Limb (tissue), 2 donors: ENCODE results near the gene EDEM1.
"Not testable (repeated sequence)": the region's sequence is repeated elsewhere in the genome, so short reads cannot be mapped to it uniquely, and the experiment has no call there.

ENCODE experiments used
- DNase-seq, 2 donors: peaks; one replicate each; pipeline ENCODE4 v3.0.0-alpha.2; 2016; ENCODE audit errors: extremely low spot score in 2 of 2

Gene EDEM1

GRCh38 chr3:5187156-5187919 is at the start of gene EDEM1:
TSS of gene EDEM1 (plus strand) at chr3:5187707. CDS start at chr3:5187806, 99 bp downstream.
- DNase-seq = peak; percentile 94 to 97

GRCh38 chr3:5138214-5138981 is 49.1 kb upstream of the EDEM1 start:
- DNase-seq = no peak

- no peak for DNase-seq
Observed at GRCh38 chr3:5140230-5140621, 47.3 kb upstream of the EDEM1 start.

- no peak for DNase-seq
Observed at GRCh38 chr3:5140839-5141238, 46.7 kb upstream of the EDEM1 start.

GRCh38 chr3:5141760-5142159 is 45.7 kb upstream of the EDEM1 start:
- no peak for DNase-seq

GRCh38 chr3:5143464-5143863 is 44.0 kb upstream of the EDEM1 start:
- no peak for DNase-seq

GRCh38 chr3:5144316-5144994 is 43.1 kb upstream of the EDEM1 start:
- DNase-seq = no peak

GRCh38 chr3:5145120-5145519 is 42.4 kb upstream of the EDEM1 start:
- DNase-seq = no peak

- DNase-seq = not testable (repeated sequence)
Observed at GRCh38 chr3:5147152-5147551, 40.4 kb upstream of the EDEM1 start.

- no peak for DNase-seq
Observed at GRCh38 chr3:5149306-5149880, 38.1 kb upstream of the EDEM1 start.

GRCh38 chr3:5151586-5151985 is 35.9 kb upstream of the EDEM1 start:
- no peak for DNase-seq

- no peak for DNase-seq
Observed at GRCh38 chr3:5153074-5153473, 34.4 kb upstream of the EDEM1 start.

GRCh38 chr3:5155241-5155640 is 32.3 kb upstream of the EDEM1 start:
- no peak for DNase-seq

- DNase-seq = no peak
Observed at GRCh38 chr3:5160321-5160720, 27.2 kb upstream of the EDEM1 start.

- DNase-seq = no peak
Observed at GRCh38 chr3:5160940-5161858, 26.3 kb upstream of the EDEM1 start.

- no peak for DNase-seq
Observed at GRCh38 chr3:5162102-5162501, 25.4 kb upstream of the EDEM1 start.

- no peak for DNase-seq
Observed at GRCh38 chr3:5165698-5166097, 21.8 kb upstream of the EDEM1 start.

GRCh38 chr3:5166846-5167245 is 20.7 kb upstream of the EDEM1 start:
- DNase-seq = no peak

- DNase-seq = no peak
Observed at GRCh38 chr3:5168110-5168509, 19.4 kb upstream of the EDEM1 start.

GRCh38 chr3:5169807-5170206 is 17.7 kb upstream of the EDEM1 start:
- DNase-seq = no peak

GRCh38 chr3:5170975-5171374 is 16.5 kb upstream of the EDEM1 start:
- no peak for DNase-seq
